Endothelial cell of umbilical vein (primary cell): ENCODE measurements around the gene HGF. TPM values are rescaled to one million over a fixed set of nuclear protein-coding genes. Genes with fewer than 3 reads are reported as not detected.

Source experiments
- BruUV-seq: library from RNA; stranded (reverse); fragments of 400-500 nt; replicated peaks from 2 replicates; lab custom pipeline; 2021; lab: Mats Ljungman, UMichigan
- CTCF ChIA-PET: fragments of 300-600, 350-600 bp; sonication (Branson Sonifier 250); formaldehyde crosslinking; loops from one replicate; lab custom pipeline; 2021; ENCODE audit warnings: antibody characterized with exemption, inconsistent platforms; lab: Charles Lee
- POLR2A ChIA-PET: fragments of 300-600, 350-600 bp; sonication (Branson Sonifier 250); formaldehyde crosslinking; loops from one replicate; lab custom pipeline; 2021; ENCODE audit warnings: antibody characterized with exemption, inconsistent platforms; lab: Charles Lee
- DNase-seq: peaks from one replicate; pipeline ENCODE4 v3.0.0-alpha.2; 2011; ENCODE audit warnings: low read depth, low spot score
- FAIRE-seq: peaks from 2 replicates; lab custom pipeline; 2011; peaks lifted over from hg19 to GRCh38; lab: Jason Lieb, UNC
- H2AFZ ChIP-seq: 2 replicates; pipeline ENCODE4 v1.6.0; 2012; ENCODE audit warnings: low read depth, low read length, control low read depth, inconsistent platforms
- H3K27ac ChIP-seq: 2 replicates; pipeline ENCODE4 v1.5.1; 2011; ENCODE audit warnings: low read depth, mild to moderate bottlenecking, control low read depth, low read length, moderate library complexity; ENCODE audit not compliant: insufficient read depth
- H3K27me3 ChIP-seq, 2 experiments: 2 replicates each; pipeline versions ENCODE4 v1.6.0 to v1.6.1; 2011; ENCODE audit warnings: low read length in 2 of 2, mixed read lengths in 1 of 2; ENCODE audit not compliant: control insufficient read depth in 2 of 2, insufficient read depth in 2 of 2
- H3K36me3 ChIP-seq, 2 experiments: 2 replicates in 1 of 2; 3 replicates in 1 of 2; pipeline ENCODE4 v1.5.1; 2011; ENCODE audit warnings: low read length in 2 of 2, mild to moderate bottlenecking in 1 of 2, moderate library complexity in 1 of 2; ENCODE audit not compliant: control insufficient read depth in 2 of 2, insufficient read depth in 2 of 2; ENCODE audit errors: extremely low read depth in 1 of 2
- H3K4me1 ChIP-seq: 3 replicates; pipeline ENCODE4 v1.5.1; 2011; ENCODE audit warnings: mild to moderate bottlenecking, low read length; ENCODE audit not compliant: control insufficient read depth, insufficient read depth; ENCODE audit errors: extremely low read depth
- H3K4me2 ChIP-seq: 2 replicates; pipeline ENCODE4 v1.6.1; 2011; ENCODE audit warnings: low read length, control low read depth, mixed read lengths; ENCODE audit not compliant: insufficient read depth
- H3K4me3 ChIP-seq, 3 experiments: fragments of 200-600 bp in 1 of 3; sonication (generic), shearing (Covaris generic) in 1 of 3; replicated peaks in 1 of 3; 2 replicates each; pipeline ENCODE4 v1.5.1; 2011 to 2016; ENCODE audit warnings: control low read depth in 3 of 3, low read length in 3 of 3, mild to moderate bottlenecking in 2 of 3, inconsistent platforms in 1 of 3, low read depth in 1 of 3, moderate library complexity in 1 of 3; ENCODE audit not compliant: insufficient read depth in 1 of 3
- H3K79me2 ChIP-seq: 2 replicates; pipeline ENCODE4 v1.6.0; 2012; ENCODE audit warnings: low read length, inconsistent platforms; ENCODE audit not compliant: control insufficient read depth, insufficient read depth
- H3K9ac ChIP-seq: replicated peaks from 2 replicates; pipeline ENCODE3; 2011; ENCODE audit warnings: low read length, control low read depth; ENCODE audit not compliant: insufficient read depth; ENCODE audit errors: extremely low read depth
- H3K9me1 ChIP-seq: replicated peaks from 3 replicates; pipeline ENCODE4 v1.6.0; 2011; ENCODE audit warnings: mild to moderate bottlenecking, low read length; ENCODE audit not compliant: control insufficient read depth, insufficient read depth; ENCODE audit errors: extremely low read depth
- H3K9me3 ChIP-seq: replicated peaks from 2 replicates; pipeline ENCODE4 v1.5.1; 2012; ENCODE audit warnings: low read length, inconsistent platforms; ENCODE audit not compliant: control insufficient read depth, insufficient read depth
- H4K20me1 ChIP-seq: replicated peaks from 2 replicates; pipeline ENCODE3; 2011; ENCODE audit warnings: mild to moderate bottlenecking, low read length; ENCODE audit not compliant: control insufficient read depth, insufficient read depth; ENCODE audit errors: extremely low read depth
- EZH2 ChIP-seq: IDR thresholded peaks from 2 replicates; pipeline ENCODE4 v1.6.1; 2012; ENCODE audit warnings: borderline replicate concordance, low read depth, mild to moderate bottlenecking, moderate library complexity, low read length, inconsistent platforms; ENCODE audit not compliant: severe bottlenecking
- FOS ChIP-seq: IDR thresholded peaks from 2 replicates; pipeline ENCODE4 v1.6.1; 2011; ENCODE audit warnings: mild to moderate bottlenecking, low read length, moderate library complexity, borderline replicate concordance; ENCODE audit not compliant: insufficient read depth
- GATA2 ChIP-seq: IDR thresholded peaks from 2 replicates; pipeline ENCODE4 v1.7.0; 2011; ENCODE audit warnings: low read depth, mild to moderate bottlenecking, moderate library complexity, mixed read lengths, low read length; ENCODE audit not compliant: insufficient read length, insufficient read depth
- JUN ChIP-seq: IDR thresholded peaks from 2 replicates; pipeline ENCODE4 v1.6.1; 2011; ENCODE audit warnings: borderline replicate concordance, low read depth; ENCODE audit not compliant: insufficient read length, insufficient read depth
- MYC ChIP-seq: IDR thresholded peaks from one replicate; pipeline ENCODE4 v1.6.1; 2011; ENCODE audit warnings: mild to moderate bottlenecking, low read depth, low read length
- POLR2A ChIP-seq: IDR thresholded peaks from 2 replicates; pipeline ENCODE4 v1.6.1; 2012; ENCODE audit warnings: low read depth, mild to moderate bottlenecking, control low read depth, low read length
- POLR2AphosphoS5 ChIP-seq: IDR thresholded peaks from 2 replicates; pipeline ENCODE4 v1.6.1; 2012; ENCODE audit warnings: low read depth, mild to moderate bottlenecking, control low read depth, low read length, moderate library complexity; ENCODE audit not compliant: insufficient read depth
- dilution Hi-C: fragments of 300-500 bp; cut with MboI; formaldehyde crosslinking; loops from one replicate; pipeline ENCODE4 v1.15.0; 2019; ENCODE audit warnings: low sequenced_read_pairs; ENCODE audit not compliant: extremely low pct_ligation_motif_present
- intact Hi-C: fragments of 100-400 bp; cut with micrococcal nuclease; formaldehyde crosslinking; loops from one replicate; pipeline ENCODE4 v1.10.0; 2022
- polyA plus RNA-seq, 4 experiments: library from polyadenylated mRNA; depleted of rRNA in 3 of 4; stranded (reverse) in 3 of 4; unstranded in 1 of 4; fragments of >200 nt; gene quantifications; 2 replicates each; pipeline versions ENCODE4 v1.2.1 to v1.2.3, GENCODE V29; 2011 to 2012; ENCODE audit warnings: missing spikeins in 1 of 4
- total RNA-seq: library from RNA; stranded (reverse); gene quantifications from 2 replicates; pipeline ENCODE4 v1.2.3, GENCODE V29; 2021
- TF ChIP-seq, protein P1 (sequence below): IDR thresholded peaks from 2 replicates; pipeline ENCODE4 v1.6.1; 2011; ENCODE audit not compliant: insufficient read depth, insufficient read length
- TF ChIP-seq, protein P2 (sequence below), 2 donors: IDR thresholded peaks; 1 replicate in 1 of 2; 2 replicates in 1 of 2; pipeline ENCODE4 v1.5.1; 2011; ENCODE audit warnings: low read length in 2 of 2, mild to moderate bottlenecking in 2 of 2, moderate library complexity in 2 of 2, control low read depth in 1 of 2, inconsistent platforms in 1 of 2, low read depth in 1 of 2; ENCODE audit not compliant: insufficient read depth in 1 of 2; ENCODE audit errors: extremely low read depth in 1 of 2

The HGF gene
- total and polyA plus RNA-seq, 2 donors (not counting 3 experiments of a cell fraction or from before 2014, with no cell fraction given): 0.15 to 0.18 TPM

DNA sequence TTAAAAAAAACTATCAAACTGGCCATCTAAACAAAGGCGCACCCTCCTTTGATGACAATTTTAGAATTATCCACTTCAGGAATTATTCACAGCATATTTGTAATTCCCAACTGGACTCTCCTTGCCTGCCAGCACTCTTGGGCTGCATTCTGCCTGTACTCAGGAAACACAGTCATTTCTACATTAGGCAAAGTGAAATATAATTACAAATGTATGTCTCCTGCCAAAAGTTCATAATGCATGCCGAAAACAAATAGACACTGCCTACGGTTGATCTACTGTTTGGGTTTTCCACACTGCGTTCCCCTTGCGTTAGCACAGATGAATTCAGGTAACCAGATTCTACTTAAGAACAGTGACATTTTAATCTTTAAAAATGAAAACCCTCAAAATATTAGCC, 1.9 kb downstream of the HGF start:
- Histone ChIP-seq H3K9me1 (no peaks in the 10 kb centered on the region), H3K9ac (no peak overlapping the region), H3K27me3 (no peaks in the 10 kb centered on the region), H2AFZ (no peak overlapping the region), H3K4me2 (no peak overlapping the region), H3K4me1 (peaks cover 3% of the 10 kb centered on the region), H3K4me3 (no peak overlapping the region), H3K27ac (no peak overlapping the region), H4K20me1 (no peaks in the 10 kb centered on the region), H3K36me3 (no peaks in the 10 kb centered on the region), H3K9me3 (no peaks in the 10 kb centered on the region), H3K79me2 (no peaks in the 10 kb centered on the region)
- no TSS peak for BruUV-seq
- TF ChIP-seq, protein P1, sequence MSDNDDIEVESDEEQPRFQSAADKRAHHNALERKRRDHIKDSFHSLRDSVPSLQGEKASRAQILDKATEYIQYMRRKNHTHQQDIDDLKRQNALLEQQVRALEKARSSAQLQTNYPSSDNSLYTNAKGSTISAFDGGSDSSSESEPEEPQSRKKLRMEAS: no peak
- TF ChIP-seq, protein P2, sequence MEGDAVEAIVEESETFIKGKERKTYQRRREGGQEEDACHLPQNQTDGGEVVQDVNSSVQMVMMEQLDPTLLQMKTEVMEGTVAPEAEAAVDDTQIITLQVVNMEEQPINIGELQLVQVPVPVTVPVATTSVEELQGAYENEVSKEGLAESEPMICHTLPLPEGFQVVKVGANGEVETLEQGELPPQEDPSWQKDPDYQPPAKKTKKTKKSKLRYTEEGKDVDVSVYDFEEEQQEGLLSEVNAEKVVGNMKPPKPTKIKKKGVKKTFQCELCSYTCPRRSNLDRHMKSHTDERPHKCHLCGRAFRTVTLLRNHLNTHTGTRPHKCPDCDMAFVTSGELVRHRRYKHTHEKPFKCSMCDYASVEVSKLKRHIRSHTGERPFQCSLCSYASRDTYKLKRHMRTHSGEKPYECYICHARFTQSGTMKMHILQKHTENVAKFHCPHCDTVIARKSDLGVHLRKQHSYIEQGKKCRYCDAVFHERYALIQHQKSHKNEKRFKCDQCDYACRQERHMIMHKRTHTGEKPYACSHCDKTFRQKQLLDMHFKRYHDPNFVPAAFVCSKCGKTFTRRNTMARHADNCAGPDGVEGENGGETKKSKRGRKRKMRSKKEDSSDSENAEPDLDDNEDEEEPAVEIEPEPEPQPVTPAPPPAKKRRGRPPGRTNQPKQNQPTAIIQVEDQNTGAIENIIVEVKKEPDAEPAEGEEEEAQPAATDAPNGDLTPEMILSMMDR (IDR thresholded peaks at IDR 0.05; ENCODE audit: extremely low read depth in 1 of 2, insufficient read depth in 1 of 2, low read depth in 1 of 2, low read length in 2 of 2): no peak
- TF ChIP-seq FOS (no peak), POLR2A (no peak), JUN (no peak), MYC (no peak), POLR2AphosphoS5 (no peak), GATA2 (no peak), EZH2 (no peak)
- intact Hi-C loops (loop anchor here (5.0 kb wide), 1 partner anchor 179 kb away; no protein-coding TSS in a partner anchor), dilution Hi-C loops (loop anchor here (25.0 kb wide), 1 partner anchor 256 kb away; no protein-coding TSS in a partner anchor)
- FAIRE-seq (no peak), DNase-seq (no peak)
- CTCF ChIA-PET: interaction anchor here (1.2 kb wide), 1 partner anchor 8 kb away, joined by 3 read pairs; no protein-coding TSS in a partner anchor
- POLR2A ChIA-PET: no interaction called here
